NCI-H69 (cell line): ENCODE results near the gene DNPH1.

Experiments used
- DNase-seq: peaks from one replicate; lab custom pipeline; 2025; lab: John Stamatoyannopoulos, UW

The DNPH1 gene

DNA sequence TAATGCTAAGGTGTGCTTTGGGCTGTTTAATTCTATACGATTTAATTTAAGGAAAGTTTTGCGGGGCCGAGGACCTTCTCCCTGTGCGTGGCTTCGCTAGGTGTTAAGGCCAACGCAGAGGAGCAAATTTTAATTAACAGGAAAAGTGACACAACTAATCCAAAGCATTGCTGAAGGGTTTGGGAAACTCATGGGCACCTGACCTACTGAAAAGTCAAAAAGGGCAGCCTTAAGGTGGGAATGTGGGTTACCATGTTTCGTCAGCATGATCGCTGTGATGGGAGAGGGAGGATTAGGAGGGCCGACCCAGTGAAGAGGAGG lies 47.7 kb downstream of the DNPH1 start:
- DNase-seq: no peak

- no peak for DNase-seq
These were observed 48.3 kb downstream of the DNPH1 start for GRCh38 chr6:43180985-43181384.

GRCh38 chr6:43180058-43180457 lies 49.2 kb downstream of the DNPH1 start:
- no peak for DNase-seq

GRCh38 chr6:43178951-43179830 lies 50.1 kb downstream of the DNPH1 start:
- DNase-seq: no peak

DNA sequence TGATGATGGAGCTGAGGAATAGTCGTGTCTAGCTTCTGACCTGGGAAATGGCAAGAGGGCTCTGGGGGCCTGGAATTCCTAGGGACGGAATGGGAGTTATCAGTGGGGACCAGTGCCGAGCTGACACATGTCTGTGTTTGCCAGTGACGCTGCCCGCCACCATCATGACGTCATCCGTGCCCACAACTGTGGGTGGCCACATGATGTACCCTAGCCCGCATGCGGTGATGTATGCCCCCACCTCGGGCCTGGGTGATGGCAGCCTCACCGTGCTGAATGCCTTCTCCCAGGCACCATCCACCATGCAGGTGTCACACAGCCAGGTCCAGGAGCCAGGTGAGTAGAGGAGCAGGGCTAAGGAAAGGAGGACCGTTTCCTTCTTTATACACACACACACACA lies 51.1 kb downstream of the DNPH1 start:
- no peak for DNase-seq

GRCh38 chr6:43176423-43176786 lies 52.9 kb downstream of the DNPH1 start:
- no peak for DNase-seq

GRCh38 chr6:43175676-43176422 lies 53.4 kb downstream of the DNPH1 start:
- no peak for DNase-seq
